Stimulated activated naive CD4-positive, alpha-beta T cell (primary cell): ENCODE data around the gene CACNA1I.

Experiments used
- DNase-seq, 6 experiments: peaks; one replicate each; lab custom pipeline; 2025; lab: John Stamatoyannopoulos, UW

Gene CACNA1I

GRCh38 chr22:39598017-39598965 is 27.7 kb downstream of the CACNA1I start:
- peak; percentile 45 to 75 (median 72) for DNase-seq

DNA sequence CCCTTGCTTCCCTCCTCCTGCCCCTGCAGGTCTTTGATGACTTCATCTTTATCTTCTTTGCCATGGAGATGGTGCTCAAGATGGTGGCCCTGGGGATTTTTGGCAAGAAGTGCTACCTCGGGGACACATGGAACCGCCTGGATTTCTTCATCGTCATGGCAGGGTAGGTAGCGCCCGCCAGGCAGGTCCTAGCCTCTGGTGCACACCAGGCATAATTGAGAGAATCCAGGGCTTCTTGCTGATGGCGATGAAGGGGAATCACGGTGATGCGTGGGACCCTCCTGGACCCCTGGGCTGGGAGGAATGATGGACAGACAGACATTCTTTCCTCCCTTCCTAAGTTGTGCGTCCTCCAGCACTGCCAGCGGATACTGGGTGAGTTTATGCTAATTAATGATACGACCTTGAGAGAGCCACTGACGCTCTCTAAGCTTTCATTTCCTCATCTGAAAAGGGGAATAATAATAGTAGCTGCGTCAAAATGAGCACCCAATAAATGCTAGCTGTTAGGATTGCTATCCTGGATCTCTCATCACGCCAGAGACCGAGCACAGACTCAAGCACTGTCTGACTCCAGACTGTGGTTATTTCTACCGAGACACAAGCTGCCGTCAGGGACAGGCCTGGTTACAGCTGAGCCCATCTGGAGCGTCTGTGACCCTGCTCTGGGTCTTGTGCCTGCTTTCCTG is 30.1 kb downstream of the CACNA1I start:
- no peak for DNase-seq

DNA sequence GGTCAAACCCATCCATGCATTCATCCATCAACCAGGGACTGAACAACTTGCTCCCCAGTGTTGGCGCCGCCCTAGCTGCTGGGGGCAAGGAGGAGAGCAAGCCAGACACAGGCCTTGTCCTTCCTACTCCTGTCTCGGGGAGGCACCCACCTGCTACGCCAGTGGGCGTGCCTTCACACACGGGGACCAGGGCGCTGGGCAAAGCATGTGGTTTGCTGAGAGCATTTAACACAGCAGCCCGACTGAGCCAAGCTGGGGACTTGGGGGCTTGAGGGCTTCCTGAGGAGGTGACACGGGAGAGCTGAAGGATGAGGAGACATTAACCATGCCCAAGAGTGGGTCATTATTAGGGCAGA is 30.6 kb downstream of the CACNA1I start:
- no peak for DNase-seq

- DNase-seq: no peak
Observed at GRCh38 chr22:39603345-39603744, 32.8 kb downstream of the CACNA1I start.

- DNase-seq: no peak
Observed at GRCh38 chr22:39610246-39610645, 39.7 kb downstream of the CACNA1I start.

DNA sequence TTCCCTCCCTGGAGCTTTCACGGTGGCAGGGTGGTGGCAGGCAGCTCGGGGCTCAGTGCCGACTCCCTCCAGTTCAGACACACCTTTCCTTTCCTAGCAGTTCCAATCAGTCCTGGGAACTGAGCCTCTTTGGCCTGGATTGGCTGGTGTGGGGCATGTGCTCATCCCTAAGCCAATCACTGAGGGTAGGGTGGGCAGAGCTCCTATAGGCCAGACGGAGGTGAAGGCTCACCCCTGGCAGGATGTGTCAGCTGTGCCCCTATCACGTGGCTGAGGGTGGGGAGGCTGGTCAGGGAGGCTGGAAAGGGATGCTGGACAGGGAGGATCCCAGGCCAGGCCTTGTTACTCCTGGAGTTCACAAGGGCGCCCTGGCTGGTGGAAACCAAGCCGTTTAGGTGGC is 40.2 kb downstream of the CACNA1I start:
- no peak for DNase-seq

DNA sequence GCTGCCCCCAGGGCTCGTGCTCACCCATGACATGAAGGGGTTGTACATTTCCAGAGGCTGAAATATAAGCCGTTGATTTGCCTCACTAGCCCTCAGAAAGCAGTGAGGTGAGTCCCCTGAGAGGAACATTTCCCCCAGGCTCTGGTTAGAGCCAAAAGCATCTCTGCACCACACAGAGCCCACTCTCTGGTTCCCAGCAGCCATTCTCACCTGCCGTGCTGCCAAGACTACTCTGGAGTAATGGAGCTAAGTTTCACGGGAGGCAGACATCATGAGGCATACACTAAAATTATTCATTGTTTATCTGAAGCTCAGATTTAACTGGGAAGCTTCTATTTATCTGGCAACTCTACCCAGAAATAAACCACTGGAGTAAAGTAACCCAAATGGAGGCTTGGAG is 40.8 kb downstream of the CACNA1I start:
- DNase-seq: no peak

- peak; percentile 14 to 51 (median 28) for DNase-seq
Observed at GRCh38 chr22:39612811-39613548, 42.4 kb downstream of the CACNA1I start.

DNA sequence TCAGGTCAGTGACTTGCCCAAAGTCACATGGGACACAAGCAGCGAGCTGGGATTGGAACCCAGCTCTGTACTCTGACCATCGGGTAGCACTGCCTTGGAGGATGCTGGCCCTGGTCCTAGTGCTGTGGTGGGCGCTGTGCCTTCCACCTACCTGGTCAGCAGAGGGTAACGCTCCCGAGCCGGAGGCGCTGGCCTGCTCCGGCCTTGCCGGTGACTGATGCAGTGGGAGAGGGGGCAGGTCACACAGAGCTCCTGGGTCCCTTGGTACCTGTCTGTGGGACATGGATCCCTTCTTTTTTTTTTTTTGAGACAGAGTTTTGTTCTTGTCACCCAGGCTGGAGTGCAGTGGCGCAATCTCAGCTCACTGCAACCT is 43.0 kb downstream of the CACNA1I start:
- DNase-seq: no peak

DNA sequence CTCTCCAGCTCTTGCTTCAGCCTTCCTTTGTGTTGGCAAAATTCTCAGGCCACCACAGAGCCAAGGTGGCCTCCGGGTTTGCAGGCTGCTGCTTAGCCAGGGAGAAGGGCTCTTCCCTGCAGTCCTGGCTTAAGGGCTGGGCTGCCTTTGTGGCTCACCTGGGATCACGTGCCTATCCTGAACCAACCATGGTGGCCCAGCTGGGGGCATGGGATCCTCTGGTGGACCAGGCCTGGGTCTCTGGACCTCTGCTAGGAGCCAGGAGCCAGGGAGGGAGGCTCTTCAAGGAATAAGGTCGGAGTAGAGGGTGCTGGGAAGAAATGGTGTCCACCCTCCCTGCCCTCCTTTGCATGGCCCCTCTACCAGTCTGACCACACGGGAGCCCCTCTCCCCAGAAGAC is 43.9 kb downstream of the CACNA1I start:
- DNase-seq: no peak

DNA sequence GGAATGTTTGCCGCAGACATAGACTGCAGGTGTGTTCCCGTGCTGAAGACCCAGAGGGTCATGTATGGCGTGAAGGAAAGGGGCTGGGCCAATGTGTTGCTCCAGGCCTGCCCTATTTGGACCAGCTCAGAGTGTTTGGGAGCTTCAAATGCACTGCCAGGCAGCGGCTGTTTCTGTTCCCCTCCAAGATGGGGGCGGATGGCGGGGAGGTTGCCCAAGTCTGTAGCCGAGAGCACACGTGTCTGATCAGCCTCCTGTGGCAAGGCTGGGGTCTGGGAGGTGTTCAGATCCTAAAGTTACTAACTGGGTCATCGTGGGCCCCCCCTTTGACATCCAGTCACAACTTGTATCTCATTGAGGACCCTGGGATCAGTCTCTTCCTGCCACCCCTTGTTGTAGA is 45.5 kb downstream of the CACNA1I start:
- no peak for DNase-seq

GRCh38 chr22:39616781-39617180 is 46.2 kb downstream of the CACNA1I start:
- DNase-seq: no peak

DNA sequence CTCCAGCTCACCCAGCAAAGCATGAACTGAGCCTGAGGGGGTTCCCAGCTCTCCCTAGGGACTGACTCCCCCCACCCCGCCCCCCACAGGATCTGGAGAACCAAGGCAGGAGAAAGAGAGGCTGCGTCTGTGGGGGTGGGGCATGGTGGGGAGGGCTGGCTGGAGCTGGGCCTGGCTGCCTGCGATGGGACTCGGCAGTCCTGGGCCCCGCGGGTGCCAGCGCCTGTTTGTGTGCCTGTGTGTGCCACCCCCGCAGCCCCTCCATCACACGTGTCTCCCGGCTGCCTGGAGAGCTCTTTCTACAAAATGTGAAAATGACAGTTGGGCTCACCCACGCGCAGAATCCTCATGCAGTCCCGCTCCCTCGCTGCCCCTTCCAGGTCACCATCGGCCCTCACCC is 46.8 kb downstream of the CACNA1I start:
- DNase-seq: peak in 1 of 6 experiments; percentile 11

- DNase-seq: no peak
Observed at GRCh38 chr22:39617970-39618757, 47.6 kb downstream of the CACNA1I start.

DNA sequence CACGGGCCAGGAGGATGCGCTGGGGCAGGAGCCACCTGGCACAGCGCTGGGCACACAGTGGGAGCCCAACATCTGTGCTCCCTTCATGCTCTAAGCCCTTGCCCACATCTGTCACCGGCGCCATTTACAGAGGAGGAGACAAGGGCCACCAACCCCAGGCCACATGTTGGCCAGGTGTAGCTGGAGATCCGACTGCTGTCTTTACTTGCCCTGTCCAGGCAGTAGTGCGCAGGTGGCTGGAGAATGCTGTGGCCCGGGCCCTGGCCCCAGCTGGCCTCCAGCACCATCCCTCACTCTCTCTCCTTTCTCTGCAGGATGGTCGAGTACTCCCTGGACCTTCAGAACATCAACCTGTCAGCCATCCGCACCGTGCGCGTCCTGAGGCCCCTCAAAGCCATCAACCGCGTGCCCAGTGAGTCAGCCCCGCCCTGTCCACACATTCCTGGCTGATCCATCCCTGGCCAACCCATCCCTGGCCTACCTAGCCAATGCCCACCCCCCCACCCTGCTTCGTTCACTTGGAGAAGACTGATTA is 48.5 kb downstream of the CACNA1I start:
- DNase-seq: no peak

DNA sequence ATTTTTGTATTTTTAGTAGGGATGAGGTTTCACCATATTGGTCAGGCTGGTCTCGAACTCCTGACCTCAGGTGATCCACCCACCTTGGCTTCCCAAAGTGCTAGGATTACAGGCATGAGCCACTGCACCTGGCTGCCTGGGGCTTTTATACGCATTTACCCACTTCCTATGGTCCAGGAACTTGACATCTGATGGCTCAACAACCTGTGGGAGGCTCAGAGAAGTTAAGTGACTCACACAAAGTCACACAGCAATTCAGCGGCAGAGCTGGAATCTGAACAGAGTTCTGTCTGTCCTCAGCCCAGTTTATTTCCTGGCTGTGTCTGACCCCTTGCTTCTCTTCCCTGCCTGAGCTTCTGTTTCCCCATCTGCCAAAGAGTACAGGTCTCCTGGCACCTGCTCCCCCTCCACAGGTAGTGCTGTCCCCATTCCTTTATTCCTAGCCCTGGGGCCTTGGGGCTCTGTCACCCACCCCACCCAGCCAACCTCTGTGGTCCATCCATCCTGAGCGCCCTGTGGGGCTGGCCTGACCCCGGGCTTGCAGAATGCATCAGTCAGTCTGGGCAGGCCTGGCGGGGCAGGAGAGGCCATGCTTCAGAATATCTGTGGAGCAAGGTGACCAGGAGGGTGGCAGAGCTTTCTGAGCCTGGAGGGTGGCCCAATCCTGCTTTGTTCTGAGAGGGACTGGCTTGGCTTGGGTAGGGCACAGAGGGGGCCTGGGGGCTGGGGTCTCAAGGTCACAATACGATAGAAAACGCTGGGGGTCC is 50.6 kb downstream of the CACNA1I start:
- DNase-seq: no peak

- DNase-seq: no peak
Observed at GRCh38 chr22:39621826-39622225, 51.3 kb downstream of the CACNA1I start.

- DNase-seq: peak; percentile 41 to 74 (median 61)
Observed at GRCh38 chr22:39622881-39623367, 52.4 kb downstream of the CACNA1I start.

DNA sequence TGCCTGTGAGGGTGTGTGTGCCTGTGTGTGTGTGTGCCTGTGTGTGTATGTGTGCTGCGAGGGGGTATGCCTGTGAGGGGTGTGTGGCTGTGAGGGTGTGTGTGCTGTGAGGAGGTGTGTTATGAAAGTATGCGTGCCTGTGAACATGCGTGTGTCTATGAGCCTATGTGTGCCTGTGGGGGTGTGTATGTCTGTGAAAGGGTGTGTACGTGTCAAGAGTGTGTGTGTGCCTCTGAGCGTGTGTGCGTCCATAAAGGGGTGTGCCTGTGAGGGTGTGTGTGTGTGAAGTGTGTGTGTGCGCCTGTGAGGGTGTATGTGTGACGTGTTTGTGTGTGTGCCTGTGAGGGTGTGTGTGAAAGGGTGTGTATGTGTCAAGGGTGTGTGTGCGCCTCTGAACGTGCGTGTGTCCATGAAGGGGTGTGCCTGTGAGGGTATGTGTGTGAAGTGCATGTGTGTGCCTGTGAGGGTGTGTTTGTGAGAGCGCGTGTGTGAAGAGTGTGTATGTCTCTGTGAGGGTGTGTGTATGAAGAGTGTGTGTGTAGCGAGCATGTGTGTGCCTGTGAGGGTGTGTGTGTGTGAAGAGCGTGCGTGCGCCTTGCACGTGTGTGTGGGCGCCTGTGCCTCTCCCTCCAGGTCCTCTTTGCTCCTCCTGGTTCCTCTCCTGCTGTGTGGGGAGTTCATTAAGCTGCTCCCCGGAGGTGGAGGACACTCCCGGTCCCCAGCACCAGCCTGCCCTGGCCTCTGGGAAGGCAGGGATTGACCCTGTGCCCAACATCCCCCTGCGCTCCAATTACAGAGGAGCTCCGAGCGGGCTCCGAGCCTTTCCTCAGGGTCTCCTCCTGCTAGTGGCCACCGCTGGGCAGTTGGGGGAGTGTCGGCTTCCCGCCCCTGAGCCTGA is 53.3 kb downstream of the CACNA1I start:
- DNase-seq: no peak

DNA sequence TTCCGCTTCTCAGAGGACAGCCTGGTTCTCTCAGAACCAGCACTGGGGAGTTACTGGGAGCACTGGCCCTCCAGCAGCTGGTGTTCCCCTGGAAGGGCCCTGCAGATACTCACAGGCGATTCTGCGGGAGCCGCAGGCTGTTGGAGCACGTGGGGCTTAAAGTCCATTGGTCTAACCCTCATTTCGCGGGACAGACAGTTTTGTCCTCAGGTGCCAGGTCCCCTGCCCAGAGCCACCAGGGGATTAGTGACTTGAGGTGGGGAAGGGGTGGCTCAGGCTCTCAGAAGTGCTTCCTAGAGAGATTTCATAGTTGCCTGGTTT is 53.9 kb downstream of the CACNA1I start:
- no peak for DNase-seq
